Gastroesophageal sphincter (tissue), 3 donors: Measurements from ENCODE around the gene RAB6D.

ENCODE experiments used
- EP300 ChIP-seq: sonication (generic); formaldehyde crosslinking; IDR thresholded peaks from one replicate; pipeline ENCODE4 v1.6.1; 2017; ENCODE audit warnings: antibody characterized with exemption, mild to moderate bottlenecking
- POLR2A ChIP-seq, 2 donors: fragments of 450-650 bp; IDR thresholded peaks; one replicate each; pipeline ENCODE4 v1.6.1; 2017; ENCODE audit warnings: antibody characterized with exemption in 2 of 2, mild to moderate bottlenecking in 2 of 2, moderate library complexity in 1 of 2
- POLR2AphosphoS5 ChIP-seq: sonication (generic); formaldehyde crosslinking; IDR thresholded peaks from one replicate; pipeline ENCODE4 v1.6.1; 2017; ENCODE audit warnings: antibody characterized with exemption
- TF ChIP-seq, protein P1 (sequence below), 4 experiments: fragments of 200-600 bp in 2 of 4; fragments of 450-650 bp in 2 of 4; sonication (generic) in 1 of 4; IDR thresholded peaks; one replicate each; pipeline ENCODE4 v1.5.1; 2017 to 2019; ENCODE audit warnings: antibody characterized with exemption in 4 of 4, mild to moderate bottlenecking in 2 of 4, moderate library complexity in 2 of 4

DNA sequence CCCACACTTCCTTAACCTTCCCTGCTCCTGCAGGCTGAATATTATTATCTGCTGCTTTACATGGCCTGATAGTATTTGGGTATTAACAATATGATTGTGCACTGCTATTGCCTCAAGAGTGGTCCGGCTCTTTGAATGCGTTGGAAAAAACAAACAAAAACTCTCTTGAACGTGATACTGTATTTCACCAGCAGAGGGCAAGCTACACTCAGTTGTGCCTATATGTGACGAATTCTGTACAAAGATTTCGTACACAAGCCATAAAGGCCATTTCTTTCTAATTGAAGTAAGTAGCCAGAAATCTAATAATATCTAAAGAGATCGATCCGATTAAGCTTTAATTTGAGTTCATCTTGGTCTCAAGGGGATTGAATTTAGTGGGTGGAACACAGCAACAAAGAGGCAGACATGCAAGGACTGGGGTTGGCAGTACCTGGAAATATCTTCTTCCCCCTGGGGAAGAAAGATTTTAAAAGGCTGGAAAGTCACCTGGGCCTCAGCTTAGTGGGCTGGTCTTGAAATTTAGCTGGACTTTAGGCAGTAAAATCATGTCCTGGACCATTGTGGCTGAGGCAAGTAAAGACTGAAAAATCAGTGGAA, 49.3 kb upstream of the RAB6D start:
- TF ChIP-seq, protein P1, sequence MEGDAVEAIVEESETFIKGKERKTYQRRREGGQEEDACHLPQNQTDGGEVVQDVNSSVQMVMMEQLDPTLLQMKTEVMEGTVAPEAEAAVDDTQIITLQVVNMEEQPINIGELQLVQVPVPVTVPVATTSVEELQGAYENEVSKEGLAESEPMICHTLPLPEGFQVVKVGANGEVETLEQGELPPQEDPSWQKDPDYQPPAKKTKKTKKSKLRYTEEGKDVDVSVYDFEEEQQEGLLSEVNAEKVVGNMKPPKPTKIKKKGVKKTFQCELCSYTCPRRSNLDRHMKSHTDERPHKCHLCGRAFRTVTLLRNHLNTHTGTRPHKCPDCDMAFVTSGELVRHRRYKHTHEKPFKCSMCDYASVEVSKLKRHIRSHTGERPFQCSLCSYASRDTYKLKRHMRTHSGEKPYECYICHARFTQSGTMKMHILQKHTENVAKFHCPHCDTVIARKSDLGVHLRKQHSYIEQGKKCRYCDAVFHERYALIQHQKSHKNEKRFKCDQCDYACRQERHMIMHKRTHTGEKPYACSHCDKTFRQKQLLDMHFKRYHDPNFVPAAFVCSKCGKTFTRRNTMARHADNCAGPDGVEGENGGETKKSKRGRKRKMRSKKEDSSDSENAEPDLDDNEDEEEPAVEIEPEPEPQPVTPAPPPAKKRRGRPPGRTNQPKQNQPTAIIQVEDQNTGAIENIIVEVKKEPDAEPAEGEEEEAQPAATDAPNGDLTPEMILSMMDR (IDR thresholded peaks at IDR 0.05), result peak; percentile 65 to 77 (median 76)
- TF ChIP-seq POLR2A (IDR thresholded peaks at IDR 0.05), result no peak
- no peak for TF ChIP-seq POLR2AphosphoS5
- TF ChIP-seq EP300, result no peak
